ENCODE data around the gene RAPGEF2. TPM values are rescaled to one million over a fixed set of nuclear protein-coding genes. Genes with fewer than 3 reads are reported as not detected.
A peak's percentile ranks its signal among the peaks of the same experiment; 100 is the strongest.
"Not testable (repeated sequence)": the region's sequence is repeated elsewhere in the genome, so short reads cannot be mapped to it uniquely, and the experiment has no call there.

Gene RAPGEF2
- total RNA-seq, 1 donor from 2014 or later, result 31.0 TPM

DNA sequence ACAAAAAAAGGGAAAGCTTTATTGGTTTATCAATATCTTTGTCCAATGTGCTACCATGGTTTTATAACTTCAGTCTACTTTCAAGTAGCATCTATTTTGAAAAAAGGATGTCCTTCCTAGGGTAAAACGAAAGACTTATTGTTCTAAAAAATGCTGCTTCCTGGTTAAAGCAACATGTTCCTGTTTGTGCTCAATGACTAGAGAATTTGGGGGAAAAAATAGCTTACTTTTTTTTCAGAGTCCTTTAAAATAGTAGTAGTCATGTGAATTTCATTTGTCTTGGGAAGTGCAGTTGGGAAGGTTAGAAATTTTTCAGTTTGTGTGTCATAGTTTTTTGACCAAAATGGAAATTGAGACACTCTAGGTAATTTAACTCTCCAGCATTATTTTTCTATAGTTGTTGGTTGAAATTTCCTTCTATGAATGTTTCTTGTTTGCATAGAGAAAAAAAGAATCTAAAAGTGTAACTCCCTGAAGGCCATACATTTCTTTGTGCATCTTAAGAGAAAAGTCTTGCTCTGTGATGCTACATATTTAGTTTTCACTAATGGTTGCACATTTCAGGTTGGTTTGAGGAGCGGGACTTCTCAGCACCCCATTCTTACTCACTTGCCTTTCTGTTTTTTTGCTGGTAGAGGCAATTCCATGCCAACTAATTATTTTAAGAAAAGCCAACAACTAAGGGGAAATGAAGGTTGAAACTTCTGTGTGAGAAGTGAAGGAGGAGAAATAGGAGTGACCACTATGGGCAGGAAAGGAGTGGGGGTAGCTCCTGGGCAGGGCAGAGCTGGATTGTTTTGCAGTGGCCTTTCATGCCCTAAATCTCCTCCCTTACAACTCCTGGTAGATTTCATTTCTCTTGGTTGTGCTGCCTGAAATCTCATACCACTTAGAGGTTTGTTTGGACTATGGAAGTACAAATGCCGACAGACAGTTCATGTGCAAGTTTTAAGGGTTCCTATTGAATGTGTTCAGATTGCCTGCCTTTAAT lies 76.4 kb downstream of the RAPGEF2 start:
- Mint-ChIP-seq H3K27me3 (ENCODE audit: low read depth) (no peaks in the 10 kb centered on the region), H3K9me3 (ENCODE audit: low read depth) (no peaks in the 10 kb centered on the region), H3K27ac (ENCODE audit: unreplicated experiment) (peak overlapping the region; percentile 14), H3K36me3 (ENCODE audit: low read depth) (no peaks in the 10 kb centered on the region), H3K4me1 (ENCODE audit: low read depth) (peaks cover 50% of the 10 kb centered on the region), H3K4me3 (ENCODE audit: unreplicated experiment) (no peak overlapping the region)
- no peak for DNase-seq (ENCODE audit: low spot score)
- TF ChIP-seq, protein P1, sequence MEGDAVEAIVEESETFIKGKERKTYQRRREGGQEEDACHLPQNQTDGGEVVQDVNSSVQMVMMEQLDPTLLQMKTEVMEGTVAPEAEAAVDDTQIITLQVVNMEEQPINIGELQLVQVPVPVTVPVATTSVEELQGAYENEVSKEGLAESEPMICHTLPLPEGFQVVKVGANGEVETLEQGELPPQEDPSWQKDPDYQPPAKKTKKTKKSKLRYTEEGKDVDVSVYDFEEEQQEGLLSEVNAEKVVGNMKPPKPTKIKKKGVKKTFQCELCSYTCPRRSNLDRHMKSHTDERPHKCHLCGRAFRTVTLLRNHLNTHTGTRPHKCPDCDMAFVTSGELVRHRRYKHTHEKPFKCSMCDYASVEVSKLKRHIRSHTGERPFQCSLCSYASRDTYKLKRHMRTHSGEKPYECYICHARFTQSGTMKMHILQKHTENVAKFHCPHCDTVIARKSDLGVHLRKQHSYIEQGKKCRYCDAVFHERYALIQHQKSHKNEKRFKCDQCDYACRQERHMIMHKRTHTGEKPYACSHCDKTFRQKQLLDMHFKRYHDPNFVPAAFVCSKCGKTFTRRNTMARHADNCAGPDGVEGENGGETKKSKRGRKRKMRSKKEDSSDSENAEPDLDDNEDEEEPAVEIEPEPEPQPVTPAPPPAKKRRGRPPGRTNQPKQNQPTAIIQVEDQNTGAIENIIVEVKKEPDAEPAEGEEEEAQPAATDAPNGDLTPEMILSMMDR (IDR thresholded peaks at IDR 0.05), result no peak

DNA sequence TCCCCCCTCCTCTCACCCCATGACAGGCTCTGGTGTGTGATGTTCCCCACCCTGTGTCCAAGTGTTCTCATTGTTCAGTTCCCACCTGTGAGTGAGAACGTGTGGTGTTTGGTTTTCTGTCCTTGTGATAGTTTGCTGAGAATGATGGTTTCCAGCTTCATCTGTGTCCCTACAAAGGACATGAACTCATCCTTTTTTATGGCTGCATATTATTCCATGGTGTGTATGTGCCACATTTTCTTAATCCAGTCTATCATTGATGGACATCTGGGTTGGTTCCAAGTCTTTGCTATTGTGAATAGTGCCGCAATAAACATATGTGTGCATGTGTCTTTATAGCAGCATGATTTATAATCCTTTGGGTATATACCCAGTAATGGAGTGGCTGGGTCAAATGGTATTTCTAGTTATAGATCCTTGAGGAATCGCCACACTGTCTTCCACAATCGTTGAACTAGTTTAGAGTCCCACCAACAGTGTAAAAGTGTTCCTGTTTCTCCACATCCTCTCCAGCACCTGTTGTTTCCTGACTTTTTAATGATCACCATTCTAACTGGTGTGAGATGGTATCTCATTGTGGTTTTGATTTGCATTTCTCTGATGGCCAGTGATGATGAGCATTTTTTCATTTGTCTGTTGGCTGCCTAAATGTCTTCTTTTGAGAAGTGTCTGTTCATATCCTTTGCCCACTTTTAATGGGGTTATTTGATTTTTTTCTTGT lies 81.2 kb downstream of the RAPGEF2 start:
- not testable (repeated sequence) for H3K36me3 Mint-ChIP-seq (ENCODE audit: low read depth); DNase-seq (ENCODE audit: low spot score); H3K4me3 Mint-ChIP-seq (ENCODE audit: unreplicated experiment); H3K27ac Mint-ChIP-seq (ENCODE audit: unreplicated experiment); H3K27me3 Mint-ChIP-seq (ENCODE audit: low read depth); H3K9me3 Mint-ChIP-seq (ENCODE audit: low read depth)
- H3K4me1 Mint-ChIP-seq (ENCODE audit: low read depth), result peaks cover 27% of the 10 kb centered on the region

DNA sequence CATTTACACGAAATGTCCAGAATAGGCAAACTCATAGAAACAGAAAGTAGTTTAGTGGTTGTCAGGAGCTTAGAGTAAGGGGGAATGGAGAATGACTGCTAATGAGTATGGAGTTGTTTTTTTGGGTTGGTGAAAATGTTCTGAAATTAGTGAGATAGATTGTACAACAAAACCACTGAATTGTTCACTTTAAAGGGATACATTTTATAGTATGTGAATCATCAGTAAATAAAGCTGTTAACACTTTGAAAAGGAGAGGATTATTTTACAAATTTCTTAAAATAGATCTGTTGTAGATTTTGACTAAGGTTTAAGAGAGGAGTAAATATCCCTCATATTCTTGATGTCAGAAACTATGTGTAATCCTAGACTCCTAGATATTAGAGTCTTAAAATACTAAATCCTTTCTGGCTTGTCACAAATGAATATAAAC lies 82.7 kb downstream of the RAPGEF2 start:
- Mint-ChIP-seq H3K4me1 (ENCODE audit: low read depth) (peaks cover 13% of the 10 kb centered on the region), H3K36me3 (ENCODE audit: low read depth) (peaks cover 1% of the 10 kb centered on the region), H3K9me3 (ENCODE audit: low read depth) (no peaks in the 10 kb centered on the region), H3K4me3 (ENCODE audit: unreplicated experiment) (no peak overlapping the region), H3K27ac (ENCODE audit: unreplicated experiment) (peak overlapping the region; percentile 7), H3K27me3 (ENCODE audit: low read depth) (no peaks in the 10 kb centered on the region)
- DNase-seq (ENCODE audit: low spot score), result no peak
- TF ChIP-seq, protein P1 (IDR thresholded peaks at IDR 0.05), result no peak

DNA sequence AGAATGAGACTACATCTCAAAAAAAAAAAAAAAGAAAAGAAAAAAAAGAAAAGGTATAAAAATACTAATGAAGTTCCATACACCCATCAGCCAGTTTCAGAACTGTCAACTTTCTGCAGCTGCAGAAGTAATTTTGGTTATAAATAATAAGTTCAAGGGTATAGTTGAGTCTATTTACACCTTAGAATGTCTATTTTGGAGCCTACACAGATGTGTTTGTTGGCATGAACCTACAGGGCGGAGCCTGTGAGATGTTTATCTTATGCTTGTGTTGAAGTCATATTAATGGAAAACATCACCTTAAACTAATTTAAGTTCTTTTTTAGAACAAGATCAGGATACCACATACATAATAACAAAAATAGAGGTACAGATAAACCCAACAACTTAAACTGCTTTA lies 85.8 kb downstream of the RAPGEF2 start:
- Mint-ChIP-seq H3K4me3 (ENCODE audit: unreplicated experiment) (no peak overlapping the region), H3K4me1 (ENCODE audit: low read depth) (peaks cover 13% of the 10 kb centered on the region), H3K27ac (ENCODE audit: unreplicated experiment) (no peak overlapping the region), H3K36me3 (ENCODE audit: low read depth) (peaks cover 1% of the 10 kb centered on the region), H3K9me3 (ENCODE audit: low read depth) (no peaks in the 10 kb centered on the region), H3K27me3 (ENCODE audit: low read depth) (no peaks in the 10 kb centered on the region)
- TF ChIP-seq, protein P1 (IDR thresholded peaks at IDR 0.05), result no peak
- DNase-seq (ENCODE audit: low spot score), result no peak

DNA sequence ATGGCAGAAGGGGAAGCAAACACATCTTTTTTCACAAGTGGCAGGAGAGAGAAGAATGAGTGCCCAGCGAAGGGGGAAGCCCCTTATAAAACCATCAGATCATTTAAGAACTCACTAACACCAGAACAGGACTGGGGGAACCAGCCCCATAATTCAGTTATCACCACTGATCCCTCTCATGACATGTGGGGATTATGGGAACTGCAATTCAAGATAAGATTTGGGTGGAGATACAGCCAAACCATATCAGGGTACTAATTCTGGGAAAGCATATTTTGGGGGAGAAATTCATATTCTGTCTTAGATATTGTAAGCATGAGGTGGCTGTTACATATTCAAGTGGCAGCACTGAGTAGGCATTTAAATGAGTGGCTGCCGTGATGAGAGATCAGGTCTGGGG lies 87.8 kb downstream of the RAPGEF2 start:
- peaks cover 1% of the 10 kb centered on the region for H3K36me3 Mint-ChIP-seq (ENCODE audit: low read depth)
- TF ChIP-seq, protein P1 (IDR thresholded peaks at IDR 0.05), result no peak
- H3K27ac Mint-ChIP-seq (ENCODE audit: unreplicated experiment), result no peak overlapping the region
- DNase-seq (ENCODE audit: low spot score), result no peak
- peaks cover 6% of the 10 kb centered on the region for H3K4me1 Mint-ChIP-seq (ENCODE audit: low read depth)
- H3K4me3 Mint-ChIP-seq (ENCODE audit: unreplicated experiment), result no peak overlapping the region
- no peaks in the 10 kb centered on the region for H3K27me3 Mint-ChIP-seq (ENCODE audit: low read depth)
- H3K9me3 Mint-ChIP-seq (ENCODE audit: low read depth), result no peaks in the 10 kb centered on the region
